Measurements from ENCODE around the gene NOVA1. TPM values are rescaled to one million over a fixed set of nuclear protein-coding genes. Genes with fewer than 3 reads are reported as not detected.

The NOVA1 gene
- total and polyA plus RNA-seq, 5 experiments from 2014 or later: 0.52 to 0.55 TPM; not detected in 3

DNA sequence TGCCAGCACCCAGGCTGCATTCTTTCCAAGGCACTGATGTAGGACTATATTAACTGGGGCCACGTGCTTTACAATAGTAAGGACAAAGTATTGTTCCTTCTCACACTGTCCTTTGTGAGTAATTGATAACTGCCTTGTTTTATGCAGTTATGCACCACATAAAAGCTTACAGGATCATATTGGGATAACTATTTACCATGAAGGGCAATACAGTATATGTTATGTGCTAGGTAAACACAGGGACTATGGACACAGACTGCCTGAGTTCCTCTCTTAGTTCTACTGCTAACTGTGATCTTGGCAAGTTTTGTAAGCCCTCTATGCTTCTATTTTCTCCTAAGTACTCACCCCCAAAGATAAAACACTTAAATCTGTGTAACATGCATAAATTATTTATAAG, 183.7 kb downstream of the NOVA1 start:
- POLR2A ChIA-PET: no interaction called here

DNA sequence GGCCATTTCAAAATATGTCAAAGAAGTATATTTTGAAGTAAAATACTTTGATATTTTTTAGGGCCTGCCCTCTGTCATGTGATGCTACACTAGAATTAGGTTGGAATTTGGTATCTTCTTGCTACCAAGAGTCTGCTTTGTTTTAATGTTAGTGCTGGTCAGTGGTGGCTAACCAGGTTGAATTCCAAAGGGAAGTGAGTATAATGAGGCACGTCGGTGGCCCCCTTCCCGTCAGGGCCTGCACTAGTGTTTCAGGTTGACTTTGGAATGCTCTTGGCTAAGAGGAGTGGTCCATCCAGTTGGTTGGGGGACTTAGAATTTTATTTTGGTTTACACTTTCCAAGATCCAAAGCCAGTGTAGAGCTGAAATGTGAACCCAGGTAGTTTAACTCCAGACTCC, 185.4 kb downstream of the NOVA1 start:
- no peak for ATAC-seq
- POLR2A ChIA-PET: no interaction called here

More for the DNA sequence above, 183.7 kb downstream of the NOVA1 start:
- H3K27ac Mint-ChIP-seq: no peak overlapping the region
- no peaks in the 10 kb centered on the region for H3K36me3 Mint-ChIP-seq
- H3K4me1 Mint-ChIP-seq: no peaks in the 10 kb centered on the region
- ATAC-seq: no peak
- no peak for DNase-seq
- H3K9me3 Mint-ChIP-seq: peaks cover 2 to 35% (median 14%) of the 10 kb centered on the region in 9 donors
- H3K27me3 Mint-ChIP-seq: peaks cover 0 to 1% (median 0%) of the 10 kb centered on the region in 5 donors
- H3K4me3 Mint-ChIP-seq: no peak overlapping the region

DNA sequence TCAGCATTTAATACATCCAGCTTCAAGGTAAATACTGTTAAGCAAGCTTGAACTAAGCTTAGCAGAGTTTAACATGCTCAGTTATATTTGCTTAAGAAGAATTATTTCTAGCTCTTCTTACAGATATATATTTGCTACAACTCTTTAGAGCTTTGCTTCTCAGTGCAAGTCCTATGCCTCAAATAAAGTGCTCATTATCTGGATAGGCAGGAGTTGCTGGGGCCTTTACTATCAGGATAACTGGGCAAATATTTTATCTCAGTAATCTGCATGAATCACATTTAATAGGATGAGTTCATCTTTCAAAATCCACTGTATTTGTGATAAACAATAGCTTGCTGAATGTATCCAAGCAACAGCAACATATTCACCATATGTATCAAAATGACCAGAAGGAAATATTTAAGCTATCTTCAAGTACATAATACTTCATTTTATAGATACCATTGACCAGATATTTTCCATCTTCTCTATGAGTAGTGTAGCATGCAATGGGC, 187.6 kb downstream of the NOVA1 start:
- H3K9me3 Mint-ChIP-seq: peaks cover 0 to 25% (median 10%) of the 10 kb centered on the region in 9 donors
- no peak for DNase-seq
- POLR2A ChIA-PET: no interaction called here
- no peaks in the 10 kb centered on the region for H3K36me3 Mint-ChIP-seq
- H3K27me3 Mint-ChIP-seq: peaks cover 0 to 1% (median 0%) of the 10 kb centered on the region in 5 donors
- ATAC-seq: no peak
- H3K4me1 Mint-ChIP-seq: no peaks in the 10 kb centered on the region
- no peak overlapping the region for H3K27ac Mint-ChIP-seq
- H3K4me3 Mint-ChIP-seq: no peak overlapping the region

More for the DNA sequence above, 185.4 kb downstream of the NOVA1 start:
- H3K27ac Mint-ChIP-seq: no peak overlapping the region
- no peaks in the 10 kb centered on the region for H3K4me1 Mint-ChIP-seq
- no peak overlapping the region for H3K4me3 Mint-ChIP-seq
- DNase-seq: no peak
- peaks cover 0 to 1% (median 0%) of the 10 kb centered on the region in 5 donors for H3K27me3 Mint-ChIP-seq
- peaks cover 2 to 34% (median 11%) of the 10 kb centered on the region in 9 donors for H3K9me3 Mint-ChIP-seq
- H3K36me3 Mint-ChIP-seq: no peaks in the 10 kb centered on the region

DNA sequence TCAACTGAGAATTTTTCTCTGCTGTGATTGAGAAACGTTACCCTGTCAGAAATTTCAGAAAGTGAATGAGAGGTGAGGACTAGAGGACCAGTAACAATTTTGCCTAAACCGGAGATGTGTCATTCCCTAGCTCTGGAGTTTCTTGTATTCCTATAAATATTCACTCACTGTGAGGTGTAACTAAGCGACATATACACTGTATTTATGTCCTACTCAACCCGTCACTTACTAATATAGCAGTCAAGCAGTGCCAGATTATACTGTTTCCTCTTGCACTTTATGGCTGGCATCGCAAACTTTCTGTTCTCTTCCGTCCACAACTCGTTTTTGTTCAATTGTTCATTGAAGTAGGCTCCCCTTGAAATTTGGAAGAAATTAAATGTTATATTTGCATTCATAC, 192.9 kb downstream of the NOVA1 start:
- ATAC-seq (no peak), DNase-seq (no peak)
- no peak overlapping the region for H3K27ac Mint-ChIP-seq
- POLR2A ChIA-PET: no interaction called here
- H3K4me1 Mint-ChIP-seq: no peaks in the 10 kb centered on the region
- H3K36me3 Mint-ChIP-seq: peaks cover 0 to 4% (median 0%) of the 10 kb centered on the region in 3 donors
- H3K27me3 Mint-ChIP-seq: no peaks in the 10 kb centered on the region
- H3K9me3 Mint-ChIP-seq: peaks cover 0 to 28% (median 10%) of the 10 kb centered on the region in 9 donors
- H3K4me3 Mint-ChIP-seq: no peak overlapping the region

DNA sequence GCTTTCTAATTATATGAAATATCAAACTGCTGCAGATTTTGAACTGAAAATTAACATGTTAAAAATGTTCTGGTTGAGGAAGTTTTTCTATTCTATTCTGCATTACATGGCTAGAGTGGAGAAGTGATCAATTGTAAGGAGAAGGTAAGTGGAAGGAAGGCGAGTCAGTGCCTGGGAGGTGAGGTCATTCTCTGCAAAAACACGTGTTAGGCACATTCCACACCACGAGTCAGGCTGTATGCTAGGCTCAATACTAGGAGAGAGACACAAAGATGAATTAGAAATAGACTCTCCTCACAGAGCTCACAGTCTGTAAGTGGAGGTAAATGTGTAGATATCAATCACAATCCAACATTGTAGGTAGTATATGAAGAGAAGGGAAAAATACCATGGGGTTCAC, 194.1 kb downstream of the NOVA1 start:
- no peak overlapping the region for H3K27ac Mint-ChIP-seq
- POLR2A ChIA-PET: no interaction called here
- DNase-seq (no peak), ATAC-seq (no peak)
- no peaks in the 10 kb centered on the region for H3K27me3 Mint-ChIP-seq
- H3K4me3 Mint-ChIP-seq: no peak overlapping the region
- H3K9me3 Mint-ChIP-seq: peaks cover 0 to 24% (median 11%) of the 10 kb centered on the region in 9 donors
- H3K4me1 Mint-ChIP-seq: no peaks in the 10 kb centered on the region
- H3K36me3 Mint-ChIP-seq: peaks cover 0 to 4% (median 0%) of the 10 kb centered on the region in 3 donors

DNA sequence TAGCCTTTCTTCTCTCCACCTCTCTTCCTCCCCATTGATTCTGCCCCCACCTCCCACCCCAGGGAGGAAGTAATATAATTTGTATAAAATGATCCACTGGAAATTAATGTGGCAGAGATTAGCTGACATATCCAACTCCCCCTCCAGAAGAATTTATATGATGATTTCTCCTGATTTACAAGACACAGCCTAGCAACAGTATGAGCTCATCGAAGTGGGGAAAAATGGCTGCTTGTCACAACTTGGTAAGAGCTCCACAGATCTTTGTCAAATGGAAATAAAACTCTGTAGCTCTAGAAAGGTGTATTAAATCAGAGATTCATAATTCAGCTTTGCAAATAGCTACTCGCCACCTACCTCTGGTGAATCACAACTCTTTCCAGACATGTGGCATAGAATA, 195.7 kb downstream of the NOVA1 start:
- ATAC-seq: no peak
- peaks cover 0 to 23% (median 13%) of the 10 kb centered on the region in 9 donors for H3K9me3 Mint-ChIP-seq
- H3K27me3 Mint-ChIP-seq: no peaks in the 10 kb centered on the region

DNA sequence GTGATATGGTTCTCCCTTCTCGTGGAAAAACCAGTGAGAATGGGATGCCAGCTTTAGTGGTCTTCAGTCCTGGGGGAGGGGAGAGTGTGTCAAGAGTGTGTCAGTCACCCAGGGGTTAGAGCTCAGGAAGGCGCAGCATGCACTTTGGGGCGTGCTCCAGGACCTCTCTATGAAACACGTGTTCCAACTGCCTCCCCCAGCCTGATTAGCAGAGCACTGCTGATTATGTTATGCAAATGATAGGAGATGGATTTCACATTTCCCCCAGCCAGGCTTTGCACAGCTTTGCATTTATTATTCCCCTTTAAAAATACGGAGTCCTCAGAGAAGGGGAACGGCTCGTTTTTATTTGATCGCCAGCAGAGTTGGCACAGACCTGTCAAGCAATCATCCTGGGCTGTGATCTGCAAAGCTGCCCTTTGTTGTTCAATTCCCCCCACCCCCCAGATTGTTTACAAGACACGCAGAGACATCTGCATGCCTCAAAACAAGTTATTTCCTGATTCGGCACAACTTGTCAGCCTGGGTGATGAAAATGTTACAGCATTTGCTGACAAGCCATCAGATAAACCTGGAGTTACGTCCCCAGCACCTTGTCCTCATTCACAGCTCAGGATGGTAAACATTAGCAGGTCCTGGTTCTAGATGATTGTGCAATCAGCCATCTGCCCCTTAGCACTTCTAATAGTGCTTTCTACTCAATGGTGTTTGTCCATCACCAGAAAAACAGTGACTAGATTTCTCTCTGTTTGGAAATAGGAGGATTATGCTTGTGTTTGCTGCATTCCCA, 196.5 kb downstream of the NOVA1 start:
- H3K9me3 Mint-ChIP-seq: peaks cover 0 to 28% (median 13%) of the 10 kb centered on the region in 9 donors
- POLR2A ChIA-PET: no interaction called here
- peaks cover 0 to 4% (median 0%) of the 10 kb centered on the region in 3 donors for H3K36me3 Mint-ChIP-seq
- H3K4me1 Mint-ChIP-seq: peaks cover 0 to 2% (median 0%) of the 10 kb centered on the region in 4 donors
- no peak for ATAC-seq
- H3K27me3 Mint-ChIP-seq: no peaks in the 10 kb centered on the region
- DNase-seq: no peak
- no peak overlapping the region for H3K27ac Mint-ChIP-seq
- H3K4me3 Mint-ChIP-seq: no peak overlapping the region

More for the DNA sequence above, 195.7 kb downstream of the NOVA1 start:
- no peak overlapping the region for H3K27ac Mint-ChIP-seq
- POLR2A ChIA-PET: no interaction called here
- H3K4me3 Mint-ChIP-seq: no peak overlapping the region
- peaks cover 0 to under 1% (median 0%) of the 10 kb centered on the region in 4 donors for H3K4me1 Mint-ChIP-seq
- H3K36me3 Mint-ChIP-seq: peaks cover 0 to 4% (median 0%) of the 10 kb centered on the region in 3 donors
- DNase-seq: no peak

DNA sequence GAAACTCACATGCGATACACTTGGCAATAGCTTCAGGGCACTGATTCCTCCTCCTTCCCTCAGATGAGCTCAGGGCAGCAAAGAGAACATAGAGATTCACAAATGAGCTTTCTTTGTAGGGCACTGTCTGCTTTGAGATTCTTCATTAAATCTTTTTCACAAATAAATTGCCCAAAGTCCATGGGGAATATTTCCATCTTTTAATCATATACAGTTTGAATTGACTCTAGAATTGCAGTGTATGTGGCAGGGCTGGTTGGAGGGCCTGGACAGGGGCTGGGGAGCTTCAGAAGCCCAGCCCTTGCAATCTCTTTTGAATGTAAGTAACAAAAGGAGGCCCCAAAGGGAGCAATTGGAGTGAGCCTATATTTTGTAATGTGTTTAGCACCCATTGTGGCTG, 197.5 kb downstream of the NOVA1 start:
- Mint-ChIP-seq H3K27ac (no peak overlapping the region), H3K27me3 (no peaks in the 10 kb centered on the region), H3K4me3 (no peak overlapping the region), H3K36me3 (peaks cover 0 to 4% (median 0%) of the 10 kb centered on the region in 3 donors), H3K9me3 (peaks cover 0 to 28% (median 11%) of the 10 kb centered on the region in 9 donors), H3K4me1 (peaks cover 0 to 2% (median 0%) of the 10 kb centered on the region in 4 donors)
- ATAC-seq: no peak
- POLR2A ChIA-PET: no interaction called here
- no peak for DNase-seq

DNA sequence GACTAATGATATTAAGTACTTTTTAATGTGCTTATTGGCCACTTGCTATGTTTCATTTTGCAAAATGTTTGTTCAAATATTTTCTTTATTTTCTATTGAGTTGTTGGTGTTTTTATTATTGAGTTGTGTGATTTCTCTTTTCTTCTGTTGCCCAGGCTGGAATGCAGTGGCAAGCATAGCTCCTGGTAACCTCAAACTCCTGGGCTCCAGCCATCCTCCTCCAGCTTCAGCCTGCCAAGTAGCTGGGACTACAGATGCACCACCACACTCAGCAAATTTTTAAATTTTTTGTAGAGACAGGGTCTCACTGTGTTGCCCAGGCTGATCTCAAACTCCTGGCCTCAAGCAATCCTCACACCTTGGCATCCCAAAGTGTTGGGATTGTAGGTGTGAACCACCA, 199.2 kb downstream of the NOVA1 start:
- H3K4me1 Mint-ChIP-seq: peaks cover 0 to 2% (median 0%) of the 10 kb centered on the region in 4 donors
- peaks cover 0 to 18% (median 7%) of the 10 kb centered on the region in 9 donors for H3K9me3 Mint-ChIP-seq
- POLR2A ChIA-PET: no interaction called here
- H3K27ac Mint-ChIP-seq: no peak overlapping the region
- no peaks in the 10 kb centered on the region for H3K27me3 Mint-ChIP-seq
- no peak for ATAC-seq
- H3K4me3 Mint-ChIP-seq: no peak overlapping the region
- DNase-seq: no peak
- H3K36me3 Mint-ChIP-seq: no peaks in the 10 kb centered on the region

All from naive thymus-derived CD8-positive, alpha-beta T cell (primary cell).